GM21825 (cell line): Measurements from ENCODE around the gene C1GALT1.
"Not testable (repeated sequence)": the region's sequence is repeated elsewhere in the genome, so short reads cannot be mapped to it uniquely, and the experiment has no call there.

Experiments
- ATAC-seq: cut with Tn5 transposase; IDR thresholded peaks from one replicate; pipeline ENCODE4 v1.9.1; 2021; ENCODE audit warnings: mild to moderate bottlenecking, moderate library complexity; ENCODE audit not compliant: unreplicated experiment

Gene C1GALT1

DNA sequence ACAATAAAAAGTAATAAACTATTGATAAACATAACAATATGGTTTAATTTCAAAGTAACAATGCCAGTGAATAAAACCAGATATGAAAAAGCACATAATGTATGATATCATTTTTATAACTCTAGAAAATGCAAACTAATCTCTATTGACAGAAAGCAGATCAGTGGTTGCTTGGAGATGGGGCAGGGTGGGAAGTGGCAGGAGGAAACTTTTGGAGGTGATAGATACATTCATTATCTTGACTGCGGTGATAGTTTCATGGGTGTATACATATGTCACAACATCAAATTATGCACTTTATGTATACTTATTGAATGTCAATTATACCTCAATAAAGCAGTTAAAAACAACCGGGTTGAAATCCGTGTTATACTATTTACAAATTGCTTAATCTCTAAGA is 16.0 kb upstream of the C1GALT1 start:
- no peak for ATAC-seq

DNA sequence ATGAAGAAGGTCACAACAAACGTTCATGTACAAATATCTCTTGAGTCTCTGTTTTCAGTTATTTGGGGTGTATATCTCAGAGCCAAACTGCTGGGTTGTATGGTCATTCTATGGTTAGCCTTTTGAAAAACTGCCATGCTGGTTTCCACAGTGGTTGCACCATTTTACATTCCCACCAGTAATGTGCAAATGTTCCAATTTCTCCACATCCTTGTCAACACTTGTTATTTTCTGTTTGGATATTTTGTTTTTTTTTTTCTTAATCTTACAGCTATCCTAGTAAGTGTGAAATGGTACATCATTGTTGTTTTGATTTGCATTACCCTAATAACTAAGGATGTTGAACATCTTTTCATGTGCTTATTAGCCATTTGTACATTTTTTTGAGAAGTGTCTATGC is 13.0 kb upstream of the C1GALT1 start:
- ATAC-seq, result no peak

DNA sequence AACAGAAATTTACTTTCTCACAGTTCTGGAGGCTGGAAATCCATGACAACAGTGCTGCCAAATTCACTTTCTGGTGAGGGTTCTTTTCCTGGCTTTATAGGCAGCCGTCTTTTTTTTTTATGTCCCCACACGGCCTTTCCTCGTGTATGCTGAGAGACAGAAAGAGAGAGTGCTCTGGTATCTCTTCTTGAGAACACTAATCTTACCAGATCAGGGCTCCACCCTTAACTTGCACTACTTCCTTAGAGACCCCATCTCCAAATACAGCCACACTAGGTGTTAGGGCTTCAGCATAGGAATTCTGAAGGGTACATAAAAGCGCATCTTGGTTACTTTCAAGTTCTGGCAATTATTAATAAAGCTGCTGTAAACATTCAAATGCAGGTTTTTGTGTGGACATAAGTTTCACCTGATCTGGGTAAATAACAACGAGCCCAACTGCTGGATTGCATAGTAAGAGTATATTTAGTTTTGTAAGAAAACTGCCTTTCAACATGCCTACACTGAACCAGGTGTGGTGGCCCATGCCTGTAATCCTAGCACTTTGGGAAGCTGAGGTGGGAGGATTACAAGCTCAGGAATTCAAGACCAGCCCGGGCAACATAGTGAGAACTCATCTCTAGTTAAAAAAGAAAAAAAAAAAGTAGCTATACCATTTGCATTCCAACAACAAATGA is 8.2 kb upstream of the C1GALT1 start:
- ATAC-seq, result no peak

DNA sequence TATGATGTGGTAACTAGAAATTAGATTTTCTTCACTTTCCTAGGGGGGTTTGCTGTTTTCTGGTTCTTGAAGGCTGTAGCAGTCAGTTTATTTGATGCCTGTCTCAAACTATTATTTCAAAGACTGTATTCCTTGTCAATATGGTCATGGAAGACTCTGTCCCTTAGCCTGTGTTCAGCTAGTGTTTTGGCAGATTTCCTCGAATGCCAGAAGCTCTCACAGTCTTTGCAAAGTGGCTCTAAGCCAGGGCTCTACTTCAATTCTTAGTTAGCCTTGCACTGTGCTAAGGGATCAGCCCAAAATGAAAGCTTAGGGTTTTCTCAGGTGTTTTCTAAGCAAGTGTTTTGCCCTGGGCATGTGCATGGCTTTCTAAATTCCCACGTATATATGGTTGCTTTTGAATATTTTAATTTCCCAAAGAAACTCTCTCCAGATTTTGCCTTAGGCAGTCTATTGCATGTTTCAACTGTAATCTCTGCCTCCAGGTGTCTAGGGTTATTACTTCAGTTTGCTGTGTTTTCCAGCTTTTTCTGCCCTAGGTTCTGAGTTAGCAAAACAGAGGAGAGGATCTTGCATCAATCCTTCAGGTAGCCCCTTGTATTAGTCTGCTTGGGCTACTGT is 7.2 kb upstream of the C1GALT1 start:
- ATAC-seq, result no peak

DNA sequence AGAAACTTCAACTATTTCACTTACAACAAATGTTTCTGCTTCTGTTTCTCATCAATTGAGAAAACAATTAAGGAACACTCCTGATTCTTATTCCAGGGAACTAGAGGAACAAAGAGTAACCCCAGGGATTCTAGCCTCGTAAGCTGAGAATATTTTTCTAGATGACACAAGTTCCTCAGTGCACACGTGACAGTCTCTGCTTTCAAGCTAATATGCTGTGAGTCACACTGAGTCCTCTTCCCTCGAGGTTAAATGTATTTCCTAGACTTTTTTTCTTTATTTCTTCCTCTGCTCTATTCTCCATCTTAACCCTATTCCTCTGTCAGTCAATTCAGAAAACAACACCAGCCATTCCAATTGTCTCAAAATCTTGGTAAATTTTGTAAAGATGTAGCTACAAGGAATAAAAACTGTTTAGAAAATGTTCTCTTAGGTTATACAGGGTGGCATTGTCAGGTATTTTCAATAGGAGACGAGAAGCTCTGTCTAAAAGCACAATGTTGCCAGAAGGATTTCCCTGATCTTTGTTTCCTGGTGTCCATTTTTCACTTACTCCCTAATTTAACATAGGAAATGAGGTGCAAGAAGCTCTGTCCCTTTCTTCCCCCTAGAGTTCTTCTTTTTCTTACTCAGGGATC is 5.8 kb upstream of the C1GALT1 start:
- no peak for ATAC-seq

DNA sequence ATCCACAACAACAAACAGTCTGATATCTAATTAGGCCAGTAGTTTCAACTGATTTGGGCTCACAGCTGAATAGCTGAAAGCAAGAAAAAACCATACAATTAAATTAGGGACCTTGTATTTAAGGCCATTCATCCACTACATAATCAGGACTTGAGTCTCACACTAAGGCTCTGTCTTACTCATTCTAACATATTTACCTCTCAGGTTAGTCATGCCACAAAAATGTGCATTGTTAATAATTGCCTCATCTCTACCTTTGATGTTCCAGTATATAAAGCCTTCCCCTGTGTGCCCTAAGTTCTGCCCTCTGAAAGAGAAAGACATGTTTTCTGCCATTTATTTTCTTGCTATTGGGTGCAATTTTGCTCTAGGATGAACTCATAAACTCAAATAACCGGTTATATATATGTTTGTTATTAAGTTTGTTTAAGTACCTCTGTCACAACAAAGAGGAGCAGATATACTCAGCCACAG is 5.3 kb upstream of the C1GALT1 start:
- ATAC-seq, result no peak

DNA sequence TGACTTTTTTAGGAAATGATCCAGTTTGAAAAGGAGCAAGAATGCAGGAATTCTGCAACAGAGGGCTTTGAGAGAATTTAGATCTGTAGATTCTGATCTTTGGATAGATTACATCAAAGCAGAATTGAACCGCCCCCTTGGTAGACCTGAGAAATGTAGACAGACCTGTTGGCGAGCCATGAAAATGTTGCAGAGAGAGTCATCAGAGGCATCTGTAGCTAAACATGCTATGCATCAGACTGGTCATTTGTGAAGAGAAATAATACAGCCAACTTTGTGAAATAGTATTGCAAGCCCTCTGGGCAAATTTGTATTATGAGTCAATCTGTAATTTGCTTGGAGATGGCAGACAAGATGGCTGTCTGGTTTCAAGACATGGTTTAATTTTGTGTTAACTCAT is 4.3 kb upstream of the C1GALT1 start:
- ATAC-seq, result no peak

DNA sequence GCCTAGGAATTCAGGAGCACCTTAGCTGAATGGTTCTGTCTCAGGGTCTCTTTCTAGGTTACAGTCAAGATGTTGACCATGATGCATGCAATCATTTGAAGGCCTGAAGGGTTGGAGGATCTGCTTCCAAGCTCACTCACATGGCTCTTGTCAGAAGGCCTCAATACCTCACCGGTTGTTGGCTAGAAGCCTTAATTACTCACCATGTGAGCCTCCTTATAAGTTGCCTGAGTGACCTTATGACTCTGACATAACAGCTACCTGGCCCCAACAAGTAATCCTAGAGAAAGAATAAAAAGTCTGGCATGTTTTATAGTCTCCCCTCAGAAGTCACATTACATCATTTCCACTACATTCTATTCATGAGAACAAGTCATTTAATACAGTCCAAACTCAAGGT is 3.4 kb upstream of the C1GALT1 start:
- ATAC-seq, result no peak

DNA sequence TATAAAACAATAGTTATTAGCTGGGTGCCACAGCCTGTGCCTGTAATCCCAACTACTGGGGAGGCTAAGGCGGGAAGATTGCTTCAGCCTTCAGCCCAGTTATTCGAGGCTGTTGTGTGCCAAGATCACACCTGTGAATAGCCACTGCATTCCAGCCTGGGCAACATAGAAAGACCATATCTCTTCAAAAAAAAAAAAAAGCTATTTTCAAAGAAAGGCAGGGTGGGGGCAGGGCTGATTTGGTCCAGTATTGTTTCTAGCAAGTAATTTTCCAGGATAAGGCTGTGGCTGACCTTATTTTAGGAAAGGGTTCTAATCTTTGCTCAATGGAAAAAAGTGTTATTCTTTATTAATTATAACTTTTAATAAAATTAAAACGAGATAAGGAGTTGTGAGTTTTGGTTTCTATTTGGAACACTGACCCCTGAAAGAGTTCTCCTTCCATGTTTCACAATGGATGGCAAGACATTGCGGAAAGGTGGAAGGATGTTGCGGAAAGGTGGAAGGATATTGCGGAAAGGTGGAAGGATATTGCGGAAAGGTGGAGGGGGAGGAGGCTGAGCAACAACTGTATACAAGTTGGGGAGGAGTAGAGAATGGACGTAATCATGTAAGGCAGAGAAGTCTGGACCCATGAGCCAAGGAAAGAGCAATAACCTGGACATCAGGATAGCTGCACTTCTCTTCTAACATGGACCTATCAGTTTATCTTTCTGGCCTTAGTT is 1.5 kb upstream of the C1GALT1 start:
- ATAC-seq, result no peak

DNA sequence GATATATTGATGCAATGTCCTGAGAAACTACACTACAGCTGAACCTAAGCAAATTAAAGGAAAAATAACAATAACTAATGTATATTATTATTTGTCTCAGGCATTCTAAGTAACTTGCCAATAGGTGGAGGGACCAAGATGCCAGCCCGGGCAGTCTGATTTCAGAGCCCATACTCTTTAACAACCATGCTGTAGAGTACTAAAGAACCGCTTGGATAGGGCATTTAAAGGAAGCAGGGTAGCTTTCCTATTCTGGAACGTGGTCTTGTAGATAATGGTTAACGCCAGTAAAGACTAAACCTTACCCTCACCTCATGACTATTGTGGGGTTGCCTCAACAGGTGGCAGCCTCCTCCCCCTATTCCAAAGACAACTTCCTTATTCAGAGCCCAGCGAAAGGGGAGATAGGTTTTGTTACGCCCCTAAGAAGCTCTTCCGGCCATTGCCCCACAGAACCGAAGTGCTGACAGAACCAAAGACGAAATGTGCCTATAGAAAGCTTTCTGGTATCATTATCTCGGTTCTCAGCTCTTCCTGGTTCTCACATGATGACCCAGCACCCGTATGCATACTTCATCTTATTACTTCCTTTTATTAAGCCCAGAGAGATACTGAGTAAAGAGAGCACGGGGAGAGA is 707 bp upstream of the C1GALT1 start:
- ATAC-seq, result peak; percentile 46

DNA sequence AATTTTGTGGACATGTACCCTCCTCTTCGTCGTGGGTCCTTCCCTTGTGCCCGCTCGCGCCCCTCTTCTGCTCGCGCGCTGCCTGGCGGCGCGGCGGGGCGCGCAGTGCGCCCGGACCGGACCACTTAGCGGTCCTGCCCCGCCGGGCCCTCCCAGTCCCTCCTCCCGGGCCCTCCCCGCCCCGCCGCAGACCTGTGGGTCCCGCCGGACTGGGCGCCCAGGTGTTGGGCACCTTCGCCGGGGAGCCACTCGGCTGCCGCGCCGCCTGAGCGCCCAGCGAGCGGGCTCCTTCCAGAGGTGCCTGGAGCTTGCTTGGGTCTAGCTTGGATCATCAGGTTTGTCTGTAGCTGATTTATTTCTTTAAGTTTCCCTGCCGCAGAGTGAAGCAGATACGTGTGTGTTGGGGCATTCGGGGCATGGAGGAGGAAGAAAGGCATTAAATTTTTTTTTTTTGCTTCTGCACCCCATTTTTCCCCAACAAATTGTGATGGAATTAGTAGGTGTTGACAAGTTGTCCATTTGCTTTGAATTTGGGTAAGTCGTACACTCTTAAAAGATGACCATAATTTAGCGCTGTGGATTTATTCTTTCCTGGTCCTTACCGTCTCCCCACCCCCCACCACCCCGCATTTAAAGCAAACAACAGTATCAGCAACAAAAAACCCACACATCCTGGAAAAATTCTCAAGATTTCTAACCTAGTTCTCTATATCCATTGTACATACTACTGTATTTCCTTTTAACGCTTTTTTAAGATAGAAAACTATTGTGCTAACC is 905 bp downstream of the C1GALT1 start:
- ATAC-seq, result peak; percentile 27

DNA sequence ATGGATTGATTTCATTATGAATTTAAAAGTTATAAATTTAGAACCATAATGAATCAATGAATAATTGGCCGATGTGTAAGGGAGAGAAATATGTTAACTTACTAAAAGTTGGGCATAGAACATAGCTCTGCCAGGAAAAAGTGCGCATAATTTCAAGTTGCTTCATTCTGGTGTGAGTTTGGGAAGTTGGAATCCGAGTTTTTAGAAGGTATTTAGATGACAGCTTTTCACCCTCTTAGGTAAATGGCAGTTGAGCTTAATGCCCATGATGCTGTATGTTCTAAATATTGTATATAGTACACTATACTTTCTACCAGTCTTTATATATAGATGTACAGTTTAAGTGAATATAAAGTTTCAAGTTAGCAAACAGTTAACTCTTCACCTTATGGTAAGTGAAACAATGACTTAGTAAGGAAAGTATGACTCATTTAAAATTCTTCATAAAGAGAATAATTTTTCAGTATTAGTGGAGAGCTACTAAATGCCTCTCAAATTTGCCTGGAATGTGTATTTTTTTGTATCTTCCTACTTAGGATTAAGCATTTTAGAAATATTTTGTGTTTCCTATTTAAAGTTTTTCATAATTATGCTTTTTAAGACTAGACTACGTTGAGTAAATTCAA is 1.6 kb downstream of the C1GALT1 start:
- no peak for ATAC-seq

DNA sequence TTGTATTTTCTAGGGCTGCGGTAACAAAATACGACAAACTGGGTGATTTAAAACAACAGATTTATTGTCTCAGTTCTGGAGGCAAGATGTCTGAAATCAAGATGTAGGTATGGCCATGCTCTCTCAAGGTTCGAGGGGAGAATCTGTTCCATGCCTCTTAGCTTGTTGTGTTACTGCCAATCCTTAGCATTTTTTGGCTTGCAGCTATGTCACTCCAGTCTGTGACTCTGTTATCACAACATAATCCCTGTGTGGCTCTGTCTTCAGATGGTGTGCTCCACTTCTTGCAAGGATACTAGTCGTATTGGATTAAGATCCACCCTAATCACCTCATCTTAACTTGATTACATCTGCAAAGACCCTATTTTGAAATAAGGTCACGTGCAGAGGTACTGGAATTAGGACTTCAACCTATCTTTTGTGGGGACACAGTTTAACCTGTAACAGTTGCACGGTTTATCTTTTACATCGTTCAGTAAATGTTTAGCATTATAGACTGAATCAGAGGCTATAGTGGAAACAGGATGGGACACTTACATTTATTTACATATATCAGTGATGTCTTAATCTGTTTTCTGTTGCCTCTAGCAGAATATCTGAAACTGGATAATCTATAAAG is 3.1 kb downstream of the C1GALT1 start:
- no peak for ATAC-seq

DNA sequence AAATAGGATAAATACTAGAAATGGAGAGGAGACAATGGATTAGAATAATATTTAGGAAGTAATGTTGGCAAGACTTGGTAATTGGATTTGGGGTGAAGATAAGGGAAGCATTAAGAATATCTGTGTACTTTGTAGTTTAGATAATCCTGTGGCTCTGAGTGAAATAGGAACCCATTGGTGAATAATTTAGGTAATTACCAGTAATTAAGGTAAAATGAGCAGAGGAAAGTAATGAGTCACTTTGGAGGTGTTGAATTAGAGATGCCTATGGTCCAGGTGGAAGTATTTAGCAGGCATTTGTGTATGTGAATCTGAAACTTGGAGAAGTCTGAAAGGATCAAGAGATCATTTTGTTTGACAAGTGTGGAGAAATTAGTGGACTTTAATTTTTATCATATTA is 5.7 kb downstream of the C1GALT1 start:
- ATAC-seq, result no peak

DNA sequence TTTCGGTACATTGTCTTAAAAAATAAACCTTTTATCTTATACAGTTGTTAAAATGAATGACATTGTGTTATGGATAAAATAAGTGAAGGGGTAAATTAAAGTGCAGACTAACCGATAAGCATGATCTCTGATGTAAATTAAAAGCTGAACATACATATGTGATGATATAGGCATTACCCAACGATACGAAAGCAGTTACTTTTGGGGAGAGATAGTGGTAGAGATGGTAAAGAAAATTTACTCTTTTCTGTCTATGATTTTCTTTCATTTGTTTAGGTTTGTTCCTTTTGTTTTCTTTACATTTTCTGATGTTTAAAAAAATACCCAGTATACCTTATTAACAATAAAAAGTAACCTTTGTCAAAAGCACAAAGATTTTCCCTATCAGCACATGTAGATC is 6.4 kb downstream of the C1GALT1 start:
- no peak for ATAC-seq

DNA sequence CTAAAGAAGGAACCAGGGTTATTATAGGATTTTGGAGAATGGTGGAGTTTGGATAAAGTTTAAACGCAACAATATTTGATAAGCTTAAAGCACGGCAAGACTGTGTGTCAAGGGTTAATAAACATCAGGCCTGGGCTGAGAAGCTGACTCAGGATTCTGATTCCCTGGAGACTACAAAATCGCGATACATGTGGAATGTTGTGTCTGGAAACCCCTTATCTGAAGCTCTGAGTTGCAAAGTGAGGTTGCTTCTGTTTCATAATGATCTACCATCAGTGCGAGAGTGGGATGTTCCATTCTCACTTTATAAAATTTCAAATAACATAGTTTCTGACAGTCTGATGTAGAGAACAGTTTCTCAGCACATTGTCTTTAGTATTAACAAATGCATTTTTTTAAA is 7.8 kb downstream of the C1GALT1 start:
- ATAC-seq, result no peak

DNA sequence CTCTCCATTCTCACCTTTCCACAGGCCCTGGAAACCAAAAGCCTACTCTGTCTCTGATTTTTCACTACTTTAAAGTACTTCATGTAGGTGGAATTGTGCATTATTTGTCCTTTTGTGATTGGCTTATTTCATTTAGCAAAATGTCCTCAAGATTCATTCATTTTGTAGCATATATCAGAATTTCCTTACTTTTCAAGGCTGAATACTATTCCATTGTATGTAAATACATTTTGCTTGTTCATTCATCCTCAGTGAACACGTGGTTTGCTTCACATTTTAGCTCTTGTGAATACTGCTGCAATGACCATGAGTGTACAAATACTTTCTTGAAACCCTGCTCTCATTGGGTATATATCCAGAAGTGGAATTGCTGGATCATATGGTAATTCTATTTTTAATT is 8.8 kb downstream of the C1GALT1 start:
- no peak for ATAC-seq

DNA sequence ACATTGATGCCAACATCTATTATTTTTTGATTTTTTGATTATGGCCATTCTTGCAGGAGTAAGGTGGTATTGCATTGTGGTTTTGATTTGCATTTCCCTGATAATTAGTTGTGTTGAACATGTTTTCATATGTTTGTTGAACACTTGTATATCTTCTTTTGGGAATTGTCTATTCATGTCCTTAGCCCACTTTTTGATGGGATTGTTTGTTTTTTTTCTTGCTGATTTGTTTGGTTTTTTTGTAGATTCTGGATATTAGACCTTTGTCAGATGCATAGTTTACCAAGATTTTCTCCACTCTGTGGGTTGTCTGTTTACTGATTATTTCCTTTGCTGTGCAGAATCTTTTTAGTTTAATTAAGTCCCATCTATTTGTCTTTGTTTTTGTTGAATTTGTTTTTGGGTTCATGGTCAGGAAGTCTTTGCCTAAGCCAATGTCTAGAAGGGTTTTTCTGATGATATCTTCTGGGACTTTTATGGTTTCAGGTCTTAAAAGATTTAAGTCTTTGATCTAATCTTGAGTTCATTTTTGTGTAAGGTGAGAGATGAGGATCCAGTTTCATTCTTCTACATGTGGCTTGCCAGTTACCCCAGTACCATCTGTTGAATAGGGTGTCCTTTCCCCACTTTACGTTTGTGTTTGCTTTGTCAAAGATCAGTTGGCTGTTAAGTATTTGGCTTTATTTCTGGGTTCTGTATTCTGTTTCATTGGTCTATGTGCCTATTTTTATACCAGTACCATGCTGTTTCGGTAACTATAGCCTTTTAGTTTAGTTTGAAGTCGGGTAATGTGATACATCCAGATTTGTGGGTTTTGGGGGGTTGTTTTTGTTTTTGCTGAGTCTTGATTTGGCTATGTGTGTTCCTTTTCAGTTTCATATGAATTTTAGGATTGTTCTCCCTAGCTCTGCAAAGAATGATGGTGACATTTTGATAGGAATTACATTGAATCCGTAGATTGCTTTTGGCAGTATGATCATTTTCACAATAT is 10.7 kb downstream of the C1GALT1 start:
- not testable (repeated sequence) for ATAC-seq
